ENCODE results near the gene C14orf180.

DNA sequence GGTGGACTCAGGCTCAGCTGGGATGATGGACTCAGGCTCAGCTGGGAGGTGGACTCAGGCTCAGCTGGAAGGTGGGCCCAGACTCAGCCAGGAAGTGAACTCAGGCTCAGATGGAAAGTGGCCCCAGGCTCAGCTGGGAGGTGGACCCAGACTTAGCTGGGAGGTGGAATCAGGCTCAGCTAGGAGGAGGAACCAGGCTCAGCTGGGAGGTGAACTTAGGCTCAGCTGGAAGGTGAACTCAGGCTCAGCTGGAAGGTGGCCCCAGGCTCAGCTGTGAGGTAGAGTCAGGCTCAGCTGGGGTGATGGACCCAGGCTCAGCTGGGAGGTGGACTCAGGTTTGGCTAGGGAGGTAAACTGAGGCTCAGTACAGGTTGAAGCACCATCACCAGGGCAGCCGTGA lies 21.8 kb upstream of the C14orf180 start:
- TF ChIP-seq, protein P1, sequence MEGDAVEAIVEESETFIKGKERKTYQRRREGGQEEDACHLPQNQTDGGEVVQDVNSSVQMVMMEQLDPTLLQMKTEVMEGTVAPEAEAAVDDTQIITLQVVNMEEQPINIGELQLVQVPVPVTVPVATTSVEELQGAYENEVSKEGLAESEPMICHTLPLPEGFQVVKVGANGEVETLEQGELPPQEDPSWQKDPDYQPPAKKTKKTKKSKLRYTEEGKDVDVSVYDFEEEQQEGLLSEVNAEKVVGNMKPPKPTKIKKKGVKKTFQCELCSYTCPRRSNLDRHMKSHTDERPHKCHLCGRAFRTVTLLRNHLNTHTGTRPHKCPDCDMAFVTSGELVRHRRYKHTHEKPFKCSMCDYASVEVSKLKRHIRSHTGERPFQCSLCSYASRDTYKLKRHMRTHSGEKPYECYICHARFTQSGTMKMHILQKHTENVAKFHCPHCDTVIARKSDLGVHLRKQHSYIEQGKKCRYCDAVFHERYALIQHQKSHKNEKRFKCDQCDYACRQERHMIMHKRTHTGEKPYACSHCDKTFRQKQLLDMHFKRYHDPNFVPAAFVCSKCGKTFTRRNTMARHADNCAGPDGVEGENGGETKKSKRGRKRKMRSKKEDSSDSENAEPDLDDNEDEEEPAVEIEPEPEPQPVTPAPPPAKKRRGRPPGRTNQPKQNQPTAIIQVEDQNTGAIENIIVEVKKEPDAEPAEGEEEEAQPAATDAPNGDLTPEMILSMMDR (IDR thresholded peaks at IDR 0.05), result no peak
- no peak for TF ChIP-seq POLR2A (IDR thresholded peaks at IDR 0.05)
